OCI-LY1 (cell line): Measurements from ENCODE around the gene FAM13A.

ENCODE experiments used
- EZH2 ChIP-seq: fragments of 200-600 bp; sonication (generic), shearing (Covaris generic); IDR thresholded peaks from 2 replicates; pipeline ENCODE4 v1.8.0; 2017; ENCODE audit warnings: borderline replicate concordance, mixed run types, mild to moderate bottlenecking, antibody characterized with exemption, low read length, moderate library complexity, mixed read lengths
- TF ChIP-seq, protein P1 (sequence below): fragments of 200-600 bp; sonication (generic), shearing (Covaris generic); IDR thresholded peaks from 2 replicates; pipeline ENCODE4 v1.5.1; 2017; ENCODE audit warnings: mild to moderate bottlenecking, antibody characterized with exemption, low read length, moderate library complexity, mixed read lengths

DNA sequence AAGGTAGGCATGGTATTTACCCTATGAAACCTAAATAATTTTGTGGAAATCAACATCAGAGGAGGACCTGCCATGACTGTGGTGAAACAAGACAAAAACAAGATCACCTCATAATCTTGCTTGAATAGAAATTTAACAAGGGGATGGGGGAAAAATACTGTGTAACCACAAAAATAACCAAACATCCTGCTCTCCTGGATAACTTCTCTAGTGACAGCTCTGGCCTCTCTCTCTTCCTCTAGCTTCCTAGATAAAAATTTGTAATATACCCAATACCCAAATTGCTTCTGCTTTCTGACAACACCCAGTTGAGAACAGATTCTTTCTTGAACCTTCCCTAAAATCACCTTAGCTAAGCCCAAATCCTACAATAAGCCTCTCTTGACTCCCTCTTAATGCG lies 42.5 kb upstream of the FAM13A start:
- no peak for TF ChIP-seq EZH2
- TF ChIP-seq, protein P1, sequence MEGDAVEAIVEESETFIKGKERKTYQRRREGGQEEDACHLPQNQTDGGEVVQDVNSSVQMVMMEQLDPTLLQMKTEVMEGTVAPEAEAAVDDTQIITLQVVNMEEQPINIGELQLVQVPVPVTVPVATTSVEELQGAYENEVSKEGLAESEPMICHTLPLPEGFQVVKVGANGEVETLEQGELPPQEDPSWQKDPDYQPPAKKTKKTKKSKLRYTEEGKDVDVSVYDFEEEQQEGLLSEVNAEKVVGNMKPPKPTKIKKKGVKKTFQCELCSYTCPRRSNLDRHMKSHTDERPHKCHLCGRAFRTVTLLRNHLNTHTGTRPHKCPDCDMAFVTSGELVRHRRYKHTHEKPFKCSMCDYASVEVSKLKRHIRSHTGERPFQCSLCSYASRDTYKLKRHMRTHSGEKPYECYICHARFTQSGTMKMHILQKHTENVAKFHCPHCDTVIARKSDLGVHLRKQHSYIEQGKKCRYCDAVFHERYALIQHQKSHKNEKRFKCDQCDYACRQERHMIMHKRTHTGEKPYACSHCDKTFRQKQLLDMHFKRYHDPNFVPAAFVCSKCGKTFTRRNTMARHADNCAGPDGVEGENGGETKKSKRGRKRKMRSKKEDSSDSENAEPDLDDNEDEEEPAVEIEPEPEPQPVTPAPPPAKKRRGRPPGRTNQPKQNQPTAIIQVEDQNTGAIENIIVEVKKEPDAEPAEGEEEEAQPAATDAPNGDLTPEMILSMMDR: no peak
